Peyer's patch (tissue), 4 donors: ENCODE data around the gene ZBED1. TPM values are rescaled to one million over a fixed set of nuclear protein-coding genes. Genes with fewer than 3 reads are reported as not detected.
"Not testable (repeated sequence)": the region's sequence is repeated elsewhere in the genome, so short reads cannot be mapped to it uniquely, and the experiment has no call there.

ENCODE experiments used
- DNase-seq, 3 donors: peaks; one replicate each; pipeline ENCODE4 v3.0.0-alpha.2; 2017 to 2019
- H3K27ac ChIP-seq, 4 donors: fragments of 200-600 bp; sonication (generic); one replicate each; pipeline ENCODE4 v1.5.1; 2016 to 2019
- H3K27me3 ChIP-seq, 2 donors: fragments of 200-600 bp; sonication (generic); one replicate each; pipeline ENCODE4 v1.5.1; 2019
- H3K36me3 ChIP-seq, 3 donors: fragments of 200-600 bp; sonication (generic); one replicate each; pipeline ENCODE4 v1.5.1; 2016 to 2019
- H3K4me1 ChIP-seq, 4 donors: fragments of 200-600 bp; sonication (generic); one replicate each; pipeline ENCODE4 v1.5.1; 2016 to 2019
- H3K4me3 ChIP-seq, 4 donors: fragments of 200-600 bp; sonication (generic); 1 replicate in 3 of 4; 2 replicates in 1 of 4; pipeline ENCODE4 v1.5.1; 2016 to 2019; ENCODE audit warnings: mild to moderate bottlenecking in 1 of 4
- H3K9me3 ChIP-seq, 4 donors: fragments of 200-600 bp; sonication (generic); one replicate each; pipeline ENCODE4 v1.5.1; 2016 to 2019; ENCODE audit warnings: mild to moderate bottlenecking in 1 of 4
- CTCF ChIP-seq, 6 experiments: fragments of 450-650 bp in 4 of 6; fragments of 200-600 bp in 2 of 6; sonication (generic) in 1 of 6; IDR thresholded peaks; one replicate each; pipeline ENCODE4 v1.5.1; 2017 to 2019; ENCODE audit warnings: antibody characterized with exemption in 6 of 6, mild to moderate bottlenecking in 3 of 6, moderate library complexity in 1 of 6
- POLR2A ChIP-seq, 2 donors: fragments of 450-650 bp; IDR thresholded peaks; one replicate each; pipeline ENCODE4 v1.5.1; 2017; ENCODE audit warnings: antibody characterized with exemption in 2 of 2, mild to moderate bottlenecking in 2 of 2, moderate library complexity in 2 of 2
- total RNA-seq, 4 donors: library from RNA; depleted of rRNA; stranded (reverse); fragments of >200 nt; gene quantifications; one replicate each; pipeline ENCODE4 v1.1.0, GENCODE V29; 2016

The ZBED1 gene
- total RNA-seq, 4 donors from 2014 or later, result 48.7 to 71.4 (median 59.8) TPM

GRCh38 chrX:2484721-2485648 is 15.8 kb downstream of the ZBED1 start:
- Histone ChIP-seq H3K9me3 (no peaks in the 10 kb centered on the region), H3K4me1 (no peaks in the 10 kb centered on the region), H3K27me3 (no peaks in the 10 kb centered on the region), H3K27ac (peak overlapping the region in 3 of 4 donors; percentile 10 to 68 (median 49)), H3K4me3 (peak overlapping the region in 1 of 4 donors; percentile 14), H3K36me3 (peaks cover 0 to 40% (median 0%) of the 10 kb centered on the region in 3 donors)
- no peak for TF ChIP-seq POLR2A (IDR thresholded peaks at IDR 0.05)
- TF ChIP-seq CTCF (IDR thresholded peaks at IDR 0.05), result no peak
- peak in 1 of 3 donors; percentile 39 for DNase-seq

- DNase-seq, result no peak
- Histone ChIP-seq H3K4me3 (peak overlapping the region in 1 of 4 donors; percentile 14), H3K27ac (peak overlapping the region in 3 of 4 donors; percentile 10 to 68 (median 49)), H3K9me3 (no peaks in the 10 kb centered on the region), H3K36me3 (peaks cover 0 to 32% (median 0%) of the 10 kb centered on the region in 3 donors), H3K4me1 (no peaks in the 10 kb centered on the region), H3K27me3 (no peaks in the 10 kb centered on the region)
- no peak for TF ChIP-seq POLR2A (IDR thresholded peaks at IDR 0.05)
- TF ChIP-seq CTCF (IDR thresholded peaks at IDR 0.05), result no peak
Observed at GRCh38 chrX:2484256-2484655, 16.5 kb downstream of the ZBED1 start.

DNA sequence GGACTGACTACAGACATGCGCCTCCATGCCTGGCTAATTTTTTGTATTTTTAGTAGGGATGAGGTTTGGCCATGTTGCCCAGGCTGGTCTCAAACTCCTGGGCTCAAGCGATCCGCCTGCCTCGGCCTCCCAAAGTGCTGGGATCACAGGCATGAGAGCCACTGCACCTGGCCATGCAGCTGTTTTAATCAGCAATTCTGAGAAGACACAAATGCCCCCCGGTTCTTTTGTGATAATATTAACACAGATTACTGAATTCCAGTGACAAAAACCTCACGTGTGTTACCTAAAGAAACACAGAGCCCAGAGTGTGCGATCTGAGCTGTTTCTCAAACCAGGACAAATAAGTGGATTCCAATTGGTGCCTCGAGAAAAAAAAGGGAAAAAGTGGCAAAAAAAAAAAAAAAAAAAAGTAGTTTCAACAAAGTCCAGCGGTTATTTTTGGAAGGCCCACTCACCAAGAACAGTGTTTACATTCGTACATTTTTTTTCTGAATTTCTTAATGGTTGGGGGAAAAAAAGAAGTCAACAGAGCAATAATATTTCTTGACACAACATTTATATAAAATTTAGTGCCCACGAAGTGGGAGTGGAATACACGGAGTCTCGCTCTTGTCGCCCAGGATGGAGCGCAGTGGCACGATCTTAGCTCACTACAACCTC is 17.2 kb downstream of the ZBED1 start:
- TF ChIP-seq CTCF (IDR thresholded peaks at IDR 0.05) (no peak), POLR2A (IDR thresholded peaks at IDR 0.05) (no peak)
- peaks cover 0 to 25% (median 0%) of the 10 kb centered on the region in 3 donors for H3K36me3 ChIP-seq
- H3K27me3 ChIP-seq, result no peaks in the 10 kb centered on the region
- peak in 1 of 3 donors; percentile 23 for DNase-seq
- H3K9me3 ChIP-seq, result no peaks in the 10 kb centered on the region
- peak overlapping the region in 2 of 4 donors; percentile 49 to 68 for H3K27ac ChIP-seq
- H3K4me3 ChIP-seq, result no peak overlapping the region
- no peaks in the 10 kb centered on the region for H3K4me1 ChIP-seq

- not testable (repeated sequence) for H3K27me3 ChIP-seq, H3K27ac ChIP-seq, H3K9me3 ChIP-seq, H3K4me3 ChIP-seq, H3K4me1 ChIP-seq, H3K36me3 ChIP-seq
- peak in 1 of 3 donors; percentile 5 for DNase-seq
Observed at GRCh38 chrX:2481597-2481996, 19.2 kb downstream of the ZBED1 start.

- not testable (repeated sequence) for H3K36me3 ChIP-seq, H3K4me1 ChIP-seq, H3K4me3 ChIP-seq, H3K27ac ChIP-seq, H3K9me3 ChIP-seq, H3K27me3 ChIP-seq, DNase-seq
Observed at GRCh38 chrX:2479982-2480381, 20.8 kb downstream of the ZBED1 start.

DNA sequence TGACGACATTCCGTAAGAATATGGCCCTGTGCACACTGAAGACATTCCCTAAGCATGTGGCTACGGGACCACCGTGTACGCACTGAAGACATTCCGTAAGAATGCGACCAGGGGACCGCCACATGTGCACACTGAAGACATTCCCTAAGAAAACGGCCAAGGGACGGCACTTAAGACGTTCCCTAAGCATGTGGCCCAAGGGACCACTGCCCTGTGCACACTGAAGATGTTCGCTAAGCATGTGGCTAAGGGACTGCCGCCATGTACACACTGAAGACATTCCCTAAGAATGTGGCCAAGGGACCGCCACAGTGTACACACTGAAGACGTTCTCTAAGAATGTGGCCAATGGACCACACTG is 21.4 kb downstream of the ZBED1 start:
- peaks cover 0 to 7% (median 0%) of the 10 kb centered on the region in 4 donors for H3K4me1 ChIP-seq

More for the DNA sequence above, 21.4 kb downstream of the ZBED1 start:
- TF ChIP-seq CTCF (IDR thresholded peaks at IDR 0.05) (no peak), POLR2A (IDR thresholded peaks at IDR 0.05) (no peak)
- Histone ChIP-seq H3K36me3 (no peaks in the 10 kb centered on the region), H3K27ac (no peak overlapping the region), H3K9me3 (no peaks in the 10 kb centered on the region), H3K27me3 (no peaks in the 10 kb centered on the region), H3K4me3 (no peak overlapping the region)
- DNase-seq, result no peak
